SK-N-SH treated with all-trans-retinoic acid at 6 μM for 48 hours (cell line): ENCODE measurements around the gene RANBP1.

Experiments
- ATAC-seq: fragments of 200-7000 bp; cut with Tn5 transposase; 3 replicates; pipeline ENCODE4 v1.9.1; 2020; ENCODE audit warnings: mild to moderate bottlenecking, moderate library complexity
- ARNTL ChIP-seq: fragments of 450-650 bp; formaldehyde crosslinking; IDR thresholded peaks from 2 replicates; pipeline ENCODE4 v1.5.0; 2020; ENCODE audit warnings: low read depth, mild to moderate bottlenecking, moderate library complexity, borderline replicate concordance
- BACH2 ChIP-seq: fragments of 250-450 bp; sonication (Bioruptor Pico); IDR thresholded peaks from 2 replicates; pipeline ENCODE4 v1.9.0; 2021; ENCODE audit warnings: mild to moderate bottlenecking, borderline replicate concordance
- CREB5 ChIP-seq: fragments of 250-450 bp; sonication (Bioruptor Pico); IDR thresholded peaks from 2 replicates; pipeline ENCODE4 v1.5.1; 2020; ENCODE audit warnings: low read depth, mild to moderate bottlenecking, moderate library complexity
- CSDC2 ChIP-seq: fragments of 250-450 bp; sonication (Bioruptor Pico); IDR thresholded peaks from 2 replicates; pipeline ENCODE4 v1.5.0; 2020; ENCODE audit warnings: mild to moderate bottlenecking, moderate library complexity
- CSRNP3 ChIP-seq: fragments of 250-450 bp; sonication (Bioruptor Pico); IDR thresholded peaks from 2 replicates; pipeline ENCODE4 v1.5.1; 2021; ENCODE audit warnings: mild to moderate bottlenecking, moderate library complexity
- ESRRG ChIP-seq: fragments of 250-450 bp; sonication (Bioruptor Pico); IDR thresholded peaks from 2 replicates; pipeline ENCODE4 v1.6.1; 2021; ENCODE audit warnings: mild to moderate bottlenecking
- ISL1 ChIP-seq: fragments of 250-450 bp; sonication (Bioruptor Pico); IDR thresholded peaks from 2 replicates; pipeline ENCODE4 v2.1.2; 2022; ENCODE audit warnings: mild to moderate bottlenecking, moderate library complexity
- OSR1 ChIP-seq: fragments of 250-450 bp; sonication (Bioruptor Pico); IDR thresholded peaks from 2 replicates; pipeline ENCODE4 v1.8.0; 2022; ENCODE audit warnings: moderate library complexity, mild to moderate bottlenecking, inconsistent platforms
- POU6F1 ChIP-seq: fragments of 250-450 bp; sonication (Bioruptor Pico); IDR thresholded peaks from 2 replicates; pipeline ENCODE4 v1.8.0; 2021; ENCODE audit warnings: low read depth, mild to moderate bottlenecking, moderate library complexity, borderline replicate concordance
- PPARA ChIP-seq: fragments of 250-450 bp; sonication (Bioruptor Pico); IDR thresholded peaks from 2 replicates; pipeline ENCODE4 v1.5.0; 2020; ENCODE audit warnings: mild to moderate bottlenecking, borderline replicate concordance
- RARB ChIP-seq: fragments of 250-450 bp; sonication (Bioruptor Pico); IDR thresholded peaks from 2 replicates; pipeline ENCODE4 v1.8.0; 2021; ENCODE audit warnings: mild to moderate bottlenecking, moderate library complexity
- SNAI2 ChIP-seq: fragments of 250-450 bp; sonication (Bioruptor Pico); IDR thresholded peaks from 2 replicates; pipeline ENCODE4 v1.5.0; 2020; ENCODE audit warnings: mild to moderate bottlenecking, moderate library complexity
- TCF4 ChIP-seq: fragments of 250-450 bp; sonication (Bioruptor Pico); IDR thresholded peaks from 2 replicates; pipeline ENCODE4 v1.8.0; 2021; ENCODE audit warnings: mild to moderate bottlenecking, moderate library complexity, borderline replicate concordance
- TOX ChIP-seq: fragments of 250-450 bp; sonication (Bioruptor Pico); IDR thresholded peaks from 2 replicates; pipeline ENCODE4 v1.8.0; 2021; ENCODE audit warnings: mild to moderate bottlenecking, moderate library complexity, borderline replicate concordance
- TSHZ2 ChIP-seq: fragments of 250-450 bp; sonication (Bioruptor Pico); IDR thresholded peaks from 2 replicates; pipeline ENCODE4 v1.5.0; 2020; ENCODE audit warnings: mild to moderate bottlenecking, moderate library complexity
- ZC3H10 ChIP-seq: fragments of 250-450 bp; sonication (Bioruptor Pico); IDR thresholded peaks from 2 replicates; pipeline ENCODE4 v1.5.1; 2021; ENCODE audit warnings: mild to moderate bottlenecking, moderate library complexity
- ZFP3 ChIP-seq: fragments of 250-450 bp; sonication (Bioruptor Pico); IDR thresholded peaks from 2 replicates; pipeline ENCODE4 v1.5.0; 2020; ENCODE audit warnings: mild to moderate bottlenecking, moderate library complexity
- ZFP30 ChIP-seq: fragments of 450-650 bp; formaldehyde crosslinking; IDR thresholded peaks from 2 replicates; pipeline ENCODE4 v1.5.0; 2022; ENCODE audit warnings: mild to moderate bottlenecking, moderate library complexity
- ZNF565 ChIP-seq: fragments of 450-650 bp; formaldehyde crosslinking; conservative IDR thresholded peaks from 2 replicates; pipeline ENCODE4 v1.5.0; 2020; ENCODE audit warnings: low read depth, mild to moderate bottlenecking, moderate library complexity
- ZNF70 ChIP-seq: fragments of 450-650 bp; formaldehyde crosslinking; IDR thresholded peaks from 2 replicates; pipeline ENCODE4 v1.5.0; 2020; ENCODE audit warnings: mild to moderate bottlenecking, moderate library complexity
- ZNF8 ChIP-seq: fragments of 450-650 bp; formaldehyde crosslinking; IDR thresholded peaks from 2 replicates; pipeline ENCODE4 v1.5.0; 2020; ENCODE audit warnings: mild to moderate bottlenecking, moderate library complexity

The RANBP1 gene

GRCh38 chr22:20069331-20070042, 46.4 kb upstream of the RANBP1 start:
- TF ChIP-seq ISL1 (CRISPR knock-in tag) = no peak
- ATAC-seq = no peak

- TF ChIP-seq ZNF70 (CRISPR knock-in tag) (no peak), ZC3H10 (no peak), SNAI2 (CRISPR knock-in tag) (no peak)
- ATAC-seq = no peak
Measured at GRCh38 chr22:20071524-20071972, 44.4 kb upstream of the RANBP1 start.

- TF ChIP-seq CSRNP3 (CRISPR knock-in tag) (no peak), ZFP30 (CRISPR knock-in tag) (no peak), TOX (CRISPR knock-in tag) (no peak), ZNF565 (no peak), ISL1 (CRISPR knock-in tag) (no peak), ZFP3 (CRISPR knock-in tag) (no peak), OSR1 (CRISPR knock-in tag) (no peak), TSHZ2 (CRISPR knock-in tag) (no peak), CREB5 (CRISPR knock-in tag) (no peak), ESRRG (CRISPR knock-in tag) (no peak), RARB (CRISPR knock-in tag) (no peak), POU6F1 (CRISPR knock-in tag) (no peak), CSDC2 (CRISPR knock-in tag) (no peak), ZNF8 (no peak), ZC3H10 (no peak), ARNTL (no peak), BACH2 (CRISPR knock-in tag) (no peak), PPARA (CRISPR knock-in tag) (no peak), ZNF70 (CRISPR knock-in tag) (no peak)
- TF ChIP-seq, all 23 proteins: peak for 0
- no peak for ATAC-seq
Measured at GRCh38 chr22:20076627-20077172, 39.2 kb upstream of the RANBP1 start.

- TF ChIP-seq ZFP30 (CRISPR knock-in tag) = no peak
- no peak for TF ChIP-seq ARNTL
- no peak for TF ChIP-seq BACH2 (CRISPR knock-in tag)
- no peak for TF ChIP-seq TCF4 (CRISPR knock-in tag)
- no peak for TF ChIP-seq CREB5 (CRISPR knock-in tag)
- TF ChIP-seq ESRRG (CRISPR knock-in tag) = no peak
- no peak for TF ChIP-seq ISL1 (CRISPR knock-in tag)
- 0 out of 2 replicates have a peak, but pooled peaks have one; percentile 31 for TF ChIP-seq ZNF8
- peak; percentile 38; the same call in 1 of the 2 replicates for TF ChIP-seq CSDC2 (CRISPR knock-in tag)
- TF ChIP-seq ZC3H10 = peak; percentile 48; the same call in 1 of the 2 replicates
- 0 out of 2 replicates have a peak, but pooled peaks have one; percentile 11 for TF ChIP-seq PPARA (CRISPR knock-in tag)
- 0 out of 2 replicates have a peak, but pooled peaks have one; percentile 35 for TF ChIP-seq ZFP3 (CRISPR knock-in tag)
- TF ChIP-seq TOX (CRISPR knock-in tag) = no peak
- TF ChIP-seq SNAI2 (CRISPR knock-in tag) = 0 out of 2 replicates have a peak, but pooled peaks have one; percentile 18
- peak; percentile 95 for ATAC-seq
Measured at GRCh38 chr22:20079745-20080444, 36.0 kb upstream of the RANBP1 start, which contains the start of gene DGCR8. DGCR8 (plus strand) TSS chr22:20080241; CDS start chr22:20085964, 5,723 bp downstream.
